Subcutaneous adipose tissue (tissue), 4 donors: Measurements from ENCODE around the gene SFN. TPM values are rescaled to one million over a fixed set of nuclear protein-coding genes. Genes with fewer than 3 reads are reported as not detected.

Experiments
- total RNA-seq, 4 donors: library from RNA; depleted of rRNA; stranded (reverse); fragments of >200 nt; gene quantifications; one replicate each; pipeline ENCODE4 v1.1.0, GENCODE V29; 2016
- TF ChIP-seq, protein P1 (sequence below): fragments of 450-650 bp; IDR thresholded peaks from one replicate; pipeline ENCODE4 v1.5.1; 2016; ENCODE audit warnings: low read depth, mild to moderate bottlenecking, control low read depth, antibody characterized with exemption, moderate library complexity

The SFN gene
- total RNA-seq, 4 donors from 2014 or later, result not detected

DNA sequence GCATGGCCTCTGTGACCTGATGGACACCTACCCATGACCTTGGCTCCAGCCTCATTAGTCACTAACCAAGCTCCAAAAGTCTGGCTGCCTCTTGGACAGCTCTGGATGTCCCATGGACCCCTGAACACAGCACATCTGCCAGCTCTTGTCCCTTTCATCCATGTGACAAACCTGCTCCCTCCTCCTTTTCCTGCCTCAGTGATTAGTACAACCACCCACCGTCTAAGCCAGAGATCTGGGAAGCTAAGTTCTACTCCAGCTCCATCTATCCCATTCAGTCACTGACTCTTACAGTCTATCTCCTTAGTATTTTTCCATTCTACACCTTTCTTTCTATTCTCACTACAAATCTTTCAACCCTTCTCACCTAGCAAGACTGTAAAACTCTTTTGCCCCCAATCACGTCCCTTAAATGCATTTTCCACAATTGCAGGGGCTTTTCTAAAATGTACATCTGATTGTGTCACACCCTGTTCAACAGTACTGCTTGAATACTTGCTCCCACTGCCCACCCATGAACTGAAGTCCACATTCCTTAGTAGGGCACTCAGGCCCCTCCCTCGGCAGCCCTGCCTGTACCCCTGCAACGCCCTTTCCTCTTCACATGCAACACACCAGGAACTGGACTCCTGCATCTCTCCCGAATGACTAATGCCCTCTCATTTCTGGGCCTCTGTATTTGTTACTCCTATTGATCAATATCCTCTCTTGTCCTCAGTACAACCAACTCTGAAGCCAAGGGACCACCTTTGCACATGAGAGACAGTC is 19.9 kb downstream of the SFN start:
- TF ChIP-seq, protein P1, sequence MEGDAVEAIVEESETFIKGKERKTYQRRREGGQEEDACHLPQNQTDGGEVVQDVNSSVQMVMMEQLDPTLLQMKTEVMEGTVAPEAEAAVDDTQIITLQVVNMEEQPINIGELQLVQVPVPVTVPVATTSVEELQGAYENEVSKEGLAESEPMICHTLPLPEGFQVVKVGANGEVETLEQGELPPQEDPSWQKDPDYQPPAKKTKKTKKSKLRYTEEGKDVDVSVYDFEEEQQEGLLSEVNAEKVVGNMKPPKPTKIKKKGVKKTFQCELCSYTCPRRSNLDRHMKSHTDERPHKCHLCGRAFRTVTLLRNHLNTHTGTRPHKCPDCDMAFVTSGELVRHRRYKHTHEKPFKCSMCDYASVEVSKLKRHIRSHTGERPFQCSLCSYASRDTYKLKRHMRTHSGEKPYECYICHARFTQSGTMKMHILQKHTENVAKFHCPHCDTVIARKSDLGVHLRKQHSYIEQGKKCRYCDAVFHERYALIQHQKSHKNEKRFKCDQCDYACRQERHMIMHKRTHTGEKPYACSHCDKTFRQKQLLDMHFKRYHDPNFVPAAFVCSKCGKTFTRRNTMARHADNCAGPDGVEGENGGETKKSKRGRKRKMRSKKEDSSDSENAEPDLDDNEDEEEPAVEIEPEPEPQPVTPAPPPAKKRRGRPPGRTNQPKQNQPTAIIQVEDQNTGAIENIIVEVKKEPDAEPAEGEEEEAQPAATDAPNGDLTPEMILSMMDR, result no peak

DNA sequence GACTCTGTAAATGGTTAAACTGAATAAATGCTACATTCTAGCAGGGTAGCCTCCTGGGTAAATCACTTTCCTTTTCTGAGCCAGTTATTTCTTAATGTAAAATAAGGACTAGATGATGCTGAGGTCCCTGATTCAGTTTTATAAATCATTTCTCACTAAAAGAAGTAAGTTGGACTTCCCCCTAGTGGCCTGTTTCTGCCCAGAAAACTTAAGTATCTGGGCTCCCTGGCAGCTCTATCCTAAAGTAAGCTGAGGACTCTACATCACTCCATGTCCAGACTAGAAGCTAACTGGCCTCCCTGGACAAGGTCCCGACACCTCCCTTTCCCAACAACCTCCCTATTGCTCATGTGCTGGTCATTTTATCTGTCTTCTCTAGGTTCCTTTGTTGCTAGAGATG is 24.2 kb downstream of the SFN start:
- TF ChIP-seq, protein P1, result no peak

DNA sequence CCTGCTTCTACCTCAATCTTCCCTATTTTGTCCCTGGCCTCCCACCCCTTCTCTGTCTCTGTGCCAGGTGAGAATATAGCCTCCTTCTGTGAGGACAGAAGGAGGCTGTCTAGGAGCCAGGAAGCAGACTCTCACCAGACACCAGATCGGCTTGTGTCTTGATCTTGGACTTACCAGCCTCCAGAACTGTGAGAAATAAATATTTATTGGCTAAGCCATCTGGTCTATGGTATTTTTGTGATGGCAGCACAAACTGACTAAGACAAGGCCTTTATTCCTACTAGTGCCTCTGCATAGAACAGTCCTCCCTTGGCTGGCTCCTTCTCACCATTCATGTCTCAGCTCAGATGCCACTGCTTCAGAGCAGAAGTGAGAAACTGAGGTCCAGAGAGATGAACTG is 25.3 kb downstream of the SFN start:
- TF ChIP-seq, protein P1, result no peak

DNA sequence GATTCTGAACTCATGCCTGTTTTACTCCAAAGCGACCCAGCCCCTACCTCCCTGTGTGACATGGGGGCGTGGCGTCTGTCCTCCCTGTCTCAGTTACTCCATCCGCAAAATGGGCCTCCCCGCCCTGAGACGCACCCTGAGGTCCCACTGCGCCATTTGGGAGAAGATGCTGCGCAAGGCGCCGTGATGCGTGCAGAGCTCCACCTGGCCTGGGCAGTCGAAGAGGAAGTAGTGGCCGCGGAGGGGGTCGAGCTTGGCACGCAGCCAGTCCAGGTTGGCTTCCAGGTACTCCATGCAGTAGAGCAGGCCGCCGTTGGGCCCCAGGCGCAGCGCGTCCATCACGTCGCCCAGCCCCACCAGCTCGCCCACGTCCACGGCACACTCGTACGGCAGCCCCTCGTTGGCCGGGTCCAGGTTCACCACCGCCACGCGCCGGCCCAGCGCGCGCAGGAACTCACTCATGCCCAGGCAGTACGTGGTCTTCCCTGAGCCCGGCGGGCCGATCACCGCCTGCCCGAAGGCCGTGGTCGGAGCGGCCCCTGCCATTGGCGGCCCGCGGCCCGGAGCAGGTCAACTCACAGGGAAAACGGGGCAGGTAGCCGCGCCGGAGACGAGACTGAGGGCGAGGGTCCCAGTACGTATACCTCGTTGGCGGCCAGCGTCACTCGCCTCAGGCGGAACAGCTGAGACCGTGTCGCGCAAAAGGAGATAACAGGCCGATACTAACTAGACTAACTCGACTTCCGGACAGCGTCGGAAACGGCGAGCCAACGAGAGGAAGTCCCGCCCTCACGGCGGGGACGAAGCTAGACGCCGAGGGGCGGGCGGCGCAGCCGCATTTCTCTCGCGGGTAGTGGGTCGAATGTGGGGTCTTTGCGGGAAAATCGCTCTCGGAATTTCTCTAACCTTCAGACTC is 26.9 kb downstream of the SFN start, which contains the start of gene GPN2:
TSS of gene GPN2 (minus strand) at position 733 of the 916 bp plus-strand sequence. CDS start at position 546, 187 bp downstream.
- TF ChIP-seq, protein P1, result no peak

DNA sequence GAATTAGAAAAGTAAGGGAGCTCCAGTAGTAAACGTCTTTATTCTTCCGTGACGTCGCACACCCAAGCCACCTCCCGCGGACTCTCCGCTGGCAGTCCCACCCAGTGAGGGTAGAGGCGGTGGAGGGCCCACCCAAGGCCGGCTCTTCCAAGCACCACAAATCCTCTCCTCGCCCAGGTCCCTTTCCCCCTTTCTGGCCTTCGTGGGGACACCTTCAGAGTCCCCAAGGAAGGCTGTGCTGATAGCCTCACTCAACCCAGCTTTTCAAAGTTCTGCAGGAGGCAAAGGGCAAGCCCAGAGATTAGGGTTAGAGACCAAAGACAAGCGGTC is 27.5 kb downstream of the SFN start:
- TF ChIP-seq, protein P1, result no peak

DNA sequence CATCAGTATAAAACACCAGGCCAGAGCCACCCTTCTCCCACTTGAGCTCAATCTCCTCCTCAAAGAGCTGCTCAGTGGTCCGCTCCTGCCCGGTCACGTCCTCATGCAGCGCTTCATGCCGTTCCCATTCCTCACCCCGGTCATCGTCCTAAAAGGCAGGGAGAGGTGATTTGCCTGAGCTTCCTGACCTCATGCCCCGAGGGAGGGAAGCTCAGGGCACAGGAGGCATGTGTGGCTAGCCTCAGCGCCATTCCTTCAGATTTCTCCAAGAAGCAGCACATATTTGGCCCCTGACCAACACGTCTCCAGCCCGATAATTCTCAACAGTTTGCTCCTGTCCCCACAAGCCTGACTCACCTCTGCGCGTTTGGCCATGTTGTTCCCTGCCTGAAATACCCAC is 31.3 kb downstream of the SFN start:
- TF ChIP-seq, protein P1, result no peak

DNA sequence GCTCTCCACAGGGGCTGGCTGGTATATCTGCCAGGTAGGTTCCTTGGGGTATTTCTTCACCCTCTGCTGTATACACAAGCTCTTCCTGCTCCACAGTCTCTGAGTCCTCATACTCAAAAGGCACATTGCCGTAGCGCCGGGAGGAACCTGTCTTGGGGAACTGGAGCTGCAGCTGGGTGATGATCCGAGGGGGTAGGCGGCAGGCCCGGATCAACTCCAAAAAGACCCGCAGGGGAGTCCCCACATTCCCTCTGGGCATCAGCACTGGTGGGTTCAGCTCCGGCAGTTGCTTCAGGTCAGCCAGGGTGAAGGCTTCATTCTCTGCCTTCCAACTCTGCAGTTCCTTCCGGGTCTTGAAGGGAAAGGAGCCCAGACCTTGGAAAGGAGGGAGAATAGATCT is 34.4 kb downstream of the SFN start:
- TF ChIP-seq, protein P1, result no peak
